Hepatocyte (in vitro differentiated cells): ENCODE measurements around the gene VOPP1. TPM values are rescaled to one million over a fixed set of nuclear protein-coding genes. Genes with fewer than 3 reads are reported as not detected.

Experiments
- DNase-seq: peaks from one replicate; pipeline ENCODE4 v3.0.0-alpha.2; 2016; ENCODE audit warnings: low spot score
- H2AFZ ChIP-seq: fragments of 200-600 bp; sonication (generic); 2 replicates; pipeline ENCODE4 v1.6.0; 2016; ENCODE audit warnings: antibody characterized with exemption, mild to moderate bottlenecking
- H3K27ac ChIP-seq: fragments of 200-600 bp; sonication (generic); 2 replicates; pipeline ENCODE4 v1.5.1; 2016; ENCODE audit warnings: mild to moderate bottlenecking
- H3K27me3 ChIP-seq: fragments of 200-600 bp; sonication (generic); 2 replicates; pipeline ENCODE4 v1.6.1; 2016
- H3K36me3 ChIP-seq: fragments of 200-600 bp; sonication (generic); replicated peaks from 2 replicates; pipeline ENCODE4 v1.5.1; 2016; ENCODE audit warnings: low read depth; ENCODE audit not compliant: insufficient read depth
- H3K4me1 ChIP-seq: fragments of 200-600 bp; sonication (generic); 2 replicates; pipeline ENCODE4 v1.5.1; 2016; ENCODE audit warnings: mild to moderate bottlenecking, moderate library complexity; ENCODE audit not compliant: insufficient read depth
- H3K4me2 ChIP-seq: fragments of 200-600 bp; sonication (generic); 2 replicates; pipeline ENCODE4 v1.6.0; 2016
- H3K4me3 ChIP-seq: fragments of 200-600 bp; sonication (generic); 2 replicates; pipeline ENCODE4 v1.5.1; 2016; ENCODE audit warnings: mild to moderate bottlenecking
- H3K79me2 ChIP-seq: fragments of 200-600 bp; sonication (generic); 2 replicates; pipeline ENCODE4 v1.6.0; 2017; ENCODE audit warnings: mild to moderate bottlenecking
- H3K9me2 ChIP-seq: fragments of 200-600 bp; sonication (generic); replicated peaks from 2 replicates; pipeline ENCODE4 v1.6.0; 2017; ENCODE audit warnings: mild to moderate bottlenecking; ENCODE audit not compliant: insufficient read depth
- H3K9me3 ChIP-seq: fragments of 200-600 bp; sonication (generic); 2 replicates; pipeline ENCODE4 v1.5.1; 2016; ENCODE audit warnings: low read depth, mild to moderate bottlenecking
- H4K20me1 ChIP-seq: fragments of 200-600 bp; sonication (generic); 2 replicates; pipeline ENCODE4 v1.6.0; 2016; ENCODE audit warnings: mild to moderate bottlenecking; ENCODE audit not compliant: insufficient read depth, poor library complexity, severe bottlenecking
- EZH2 ChIP-seq: fragments of 200-600 bp; sonication (generic); IDR thresholded peaks from 2 replicates; pipeline ENCODE4 v1.6.1; 2016; ENCODE audit warnings: antibody characterized with exemption, mild to moderate bottlenecking, borderline replicate concordance
- EZH2phosphoT487 ChIP-seq: fragments of 200-600 bp; sonication (generic); IDR thresholded peaks from one replicate; pipeline ENCODE4 v1.6.1; 2018; ENCODE audit warnings: antibody characterized with exemption, mild to moderate bottlenecking, low read depth, moderate library complexity; ENCODE audit not compliant: unreplicated experiment, severe bottlenecking
- WGBS: methylation state at CpG from one replicate; pipeline ENCODE4 v1.1.6; 2016; ENCODE audit warnings: low lambda C conversion rate; ENCODE audit errors: missing lambda C conversion rate; 5-methylcytosine and 5-hydroxymethylcytosine counted together
- polyA plus RNA-seq: library from polyadenylated mRNA; unstranded; fragments of >200 nt; fragmentation: Nextera tagmentation; extraction: Ambion mirVana; gene quantifications from 2 replicates; pipeline ENCODE4 v1.2.1, GENCODE V29; 2016
- total RNA-seq: library from RNA; depleted of rRNA; stranded (reverse); fragments of >200 nt; gene quantifications from 2 replicates; pipeline ENCODE4 v1.2.3, GENCODE V29; 2014
- TF ChIP-seq, protein P1 (sequence below): fragments of 200-600 bp; sonication (generic); IDR thresholded peaks from 2 replicates; pipeline ENCODE4 v1.5.1; 2016; ENCODE audit warnings: antibody characterized with exemption, mild to moderate bottlenecking; ENCODE audit not compliant: poor library complexity

Gene VOPP1
- total and polyA plus RNA-seq, 2 experiments from 2014 or later = 6.5 to 25.3 TPM

DNA sequence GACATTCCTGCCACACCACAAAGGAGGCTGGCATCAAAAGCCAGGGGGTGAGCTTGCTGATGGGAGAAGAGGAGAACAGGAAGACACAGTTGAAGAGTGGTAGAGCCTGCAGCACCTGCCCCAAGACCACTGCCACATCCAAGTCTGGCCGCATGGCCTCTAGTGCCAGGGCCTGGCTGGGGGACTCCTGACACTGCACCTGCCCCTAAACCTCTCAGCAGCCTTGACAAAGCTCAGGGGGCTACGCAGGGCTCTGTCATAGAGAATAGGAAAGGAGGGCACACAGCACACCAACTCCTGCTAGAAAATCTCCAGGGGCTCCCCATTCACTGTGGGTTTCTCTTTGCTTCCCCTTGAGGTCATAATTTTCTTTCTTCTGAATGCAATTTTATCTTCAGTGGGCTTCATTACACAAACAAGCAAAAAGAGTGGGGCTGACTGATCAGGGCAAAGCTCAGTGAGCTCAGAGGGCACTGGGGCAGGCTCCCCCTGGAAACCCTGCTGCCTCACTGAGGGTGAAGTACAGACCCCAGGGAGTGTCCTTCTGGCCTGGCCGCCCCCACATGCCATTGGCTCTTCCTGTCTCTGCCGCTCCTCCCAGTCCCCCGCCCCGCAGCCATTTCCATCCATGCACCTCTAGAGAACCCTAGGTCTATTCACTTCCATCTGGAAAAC is 37.2 kb downstream of the VOPP1 start:
- no peak overlapping the region for H3K4me3 ChIP-seq
- TF ChIP-seq, protein P1, sequence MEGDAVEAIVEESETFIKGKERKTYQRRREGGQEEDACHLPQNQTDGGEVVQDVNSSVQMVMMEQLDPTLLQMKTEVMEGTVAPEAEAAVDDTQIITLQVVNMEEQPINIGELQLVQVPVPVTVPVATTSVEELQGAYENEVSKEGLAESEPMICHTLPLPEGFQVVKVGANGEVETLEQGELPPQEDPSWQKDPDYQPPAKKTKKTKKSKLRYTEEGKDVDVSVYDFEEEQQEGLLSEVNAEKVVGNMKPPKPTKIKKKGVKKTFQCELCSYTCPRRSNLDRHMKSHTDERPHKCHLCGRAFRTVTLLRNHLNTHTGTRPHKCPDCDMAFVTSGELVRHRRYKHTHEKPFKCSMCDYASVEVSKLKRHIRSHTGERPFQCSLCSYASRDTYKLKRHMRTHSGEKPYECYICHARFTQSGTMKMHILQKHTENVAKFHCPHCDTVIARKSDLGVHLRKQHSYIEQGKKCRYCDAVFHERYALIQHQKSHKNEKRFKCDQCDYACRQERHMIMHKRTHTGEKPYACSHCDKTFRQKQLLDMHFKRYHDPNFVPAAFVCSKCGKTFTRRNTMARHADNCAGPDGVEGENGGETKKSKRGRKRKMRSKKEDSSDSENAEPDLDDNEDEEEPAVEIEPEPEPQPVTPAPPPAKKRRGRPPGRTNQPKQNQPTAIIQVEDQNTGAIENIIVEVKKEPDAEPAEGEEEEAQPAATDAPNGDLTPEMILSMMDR = no peak
- TF ChIP-seq EZH2phosphoT487 = no peak
- TF ChIP-seq EZH2 = no peak
- peaks cover 6% of the 10 kb centered on the region for H3K79me2 ChIP-seq
- H3K27ac ChIP-seq = no peak overlapping the region
- WGBS = 91% methylated on average over 6 of the region's 6 CpGs
- no peaks in the 10 kb centered on the region for H3K9me2 ChIP-seq
- no peak overlapping the region for H3K4me2 ChIP-seq
- no peaks in the 10 kb centered on the region for H3K36me3 ChIP-seq
- H3K27me3 ChIP-seq = no peaks in the 10 kb centered on the region
- DNase-seq = no peak
- H2AFZ ChIP-seq = no peak overlapping the region
- no peaks in the 10 kb centered on the region for H3K9me3 ChIP-seq
- no peaks in the 10 kb centered on the region for H4K20me1 ChIP-seq
- H3K4me1 ChIP-seq = no peaks in the 10 kb centered on the region

DNA sequence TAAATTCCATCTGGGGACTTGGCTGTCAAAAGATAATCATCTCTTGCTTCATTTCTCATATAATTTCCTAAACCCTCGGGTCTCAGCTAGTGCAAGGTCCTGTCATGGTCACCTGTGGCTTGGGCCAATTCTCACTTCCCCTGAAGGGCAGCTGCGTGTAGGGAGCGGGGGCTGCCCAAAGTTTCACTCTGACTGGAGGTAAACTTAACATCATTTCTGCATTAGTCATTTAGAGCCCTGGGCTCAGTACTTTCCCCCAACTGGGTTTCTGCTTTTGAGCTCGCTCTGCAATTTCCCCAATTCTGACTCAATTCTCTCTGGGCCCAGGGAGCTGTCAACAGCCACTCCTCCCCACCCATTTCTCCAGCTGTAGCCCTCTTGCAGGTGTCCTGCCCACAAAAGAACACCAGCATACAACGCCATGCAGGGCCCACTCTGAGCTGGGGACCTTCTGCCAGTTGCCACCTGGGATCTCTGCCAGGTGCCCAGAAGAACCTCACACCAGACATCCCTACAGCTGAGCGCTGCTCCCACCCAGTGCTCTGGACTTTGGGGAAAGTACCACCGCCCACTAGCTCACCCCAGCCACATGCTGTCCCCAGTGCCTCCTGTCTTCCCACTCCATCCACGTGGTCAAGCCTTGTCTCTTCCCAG is 37.9 kb downstream of the VOPP1 start:
- H3K9me2 ChIP-seq = no peaks in the 10 kb centered on the region
- no peak overlapping the region for H3K4me2 ChIP-seq
- H3K4me3 ChIP-seq = no peak overlapping the region
- no peaks in the 10 kb centered on the region for H3K4me1 ChIP-seq
- no peak overlapping the region for H2AFZ ChIP-seq
- TF ChIP-seq EZH2phosphoT487 (no peak), EZH2 (no peak)
- TF ChIP-seq, protein P1 = no peak
- peaks cover 6% of the 10 kb centered on the region for H3K79me2 ChIP-seq
- WGBS = 83% methylated on average over 8 of the region's 8 CpGs
- H3K27ac ChIP-seq = no peak overlapping the region
- no peaks in the 10 kb centered on the region for H3K9me3 ChIP-seq
- no peaks in the 10 kb centered on the region for H4K20me1 ChIP-seq
- DNase-seq = no peak
- no peaks in the 10 kb centered on the region for H3K36me3 ChIP-seq
- H3K27me3 ChIP-seq = no peaks in the 10 kb centered on the region

DNA sequence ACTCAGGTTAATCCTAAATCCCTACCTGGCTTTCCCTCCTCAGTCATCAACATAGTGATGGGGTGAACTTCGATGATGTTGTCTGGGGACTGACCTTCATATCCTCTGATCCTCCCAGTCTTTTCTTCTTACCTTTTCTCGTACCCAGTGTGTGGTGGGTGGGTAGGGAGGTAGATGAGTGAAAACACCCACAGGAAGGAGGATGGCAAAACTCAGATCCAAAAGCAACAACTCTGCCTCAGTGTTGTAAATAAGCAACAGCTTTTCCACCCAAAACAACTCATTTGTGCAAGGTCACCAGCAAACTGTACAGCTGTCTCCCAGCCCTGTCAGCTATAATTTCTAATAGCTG is 38.6 kb downstream of the VOPP1 start:
- no peak overlapping the region for H3K4me2 ChIP-seq
- no peak overlapping the region for H2AFZ ChIP-seq
- 93% methylated on average over 2 of the region's 2 CpGs for WGBS
- H3K27me3 ChIP-seq = no peaks in the 10 kb centered on the region
- no peaks in the 10 kb centered on the region for H3K4me1 ChIP-seq
- no peaks in the 10 kb centered on the region for H3K9me2 ChIP-seq
- no peaks in the 10 kb centered on the region for H3K36me3 ChIP-seq
- no peaks in the 10 kb centered on the region for H4K20me1 ChIP-seq
- TF ChIP-seq, protein P1 = no peak
- TF ChIP-seq EZH2 (no peak), EZH2phosphoT487 (no peak)
- no peak overlapping the region for H3K27ac ChIP-seq
- H3K4me3 ChIP-seq = no peak overlapping the region
- no peak for DNase-seq
- H3K79me2 ChIP-seq = peaks cover 6% of the 10 kb centered on the region
- H3K9me3 ChIP-seq = no peaks in the 10 kb centered on the region
